ENCODE measurements around the gene FMNL2. TPM values are rescaled to one million over a fixed set of nuclear protein-coding genes. Genes with fewer than 3 reads are reported as not detected.
A peak's percentile ranks its signal among the peaks of the same experiment; 100 is the strongest.

The FMNL2 gene
- total RNA-seq, 4 donors from 2014 or later = 23.5 to 28.0 (median 23.8) TPM

GRCh38 chr2:152336854-152337510 is 2.0 kb downstream of the FMNL2 start:
- 38% methylated on average over 12 of the region's 12 CpGs for WGBS
- Histone ChIP-seq H3K27me3 (no peaks in the 10 kb centered on the region), H3K36me3 (no peaks in the 10 kb centered on the region), H3K9me3 (no peaks in the 10 kb centered on the region), H3K4me3 (peak overlapping the region; percentile 81 to 99 (median 88)), H3K4me1 (peaks cover 6 to 53% (median 39%) of the 10 kb centered on the region in 4 donors), H3K27ac (replicated peaks in 1 of 4) (peak overlapping the region; percentile 81 to 83 (median 82))
- TF ChIP-seq EP300 (IDR thresholded peaks at IDR 0.05) (no peak), POLR2A (IDR thresholded peaks at IDR 0.05; ENCODE audit: low read depth) (no peak), CTCF (IDR thresholded peaks at IDR 0.05) (no peak), POLR2AphosphoS5 (IDR thresholded peaks at IDR 0.05) (peak in 1 of 2 donors; percentile 40)
- DNase-seq (ENCODE audit: extremely low spot score) = no peak
- intact Hi-C loops (cut with DNase I) = loop anchor here (5.0 to 10.0 kb wide), 4 partner anchors 70 to 300 kb away; no protein-coding TSS in a partner anchor

- no peak for TF ChIP-seq CTCF (IDR thresholded peaks at IDR 0.05)
- TF ChIP-seq POLR2AphosphoS5 (IDR thresholded peaks at IDR 0.05) = no peak
- TF ChIP-seq POLR2A (IDR thresholded peaks at IDR 0.05; ENCODE audit: low read depth) = no peak
- no peak for TF ChIP-seq EP300 (IDR thresholded peaks at IDR 0.05)
- 97% methylated on average over 2 of the region's 2 CpGs for WGBS
- Histone ChIP-seq H3K4me3 (peak overlapping the region; percentile 81 to 99 (median 88)), H3K27ac (replicated peaks in 1 of 4) (peak overlapping the region in 3 of 4 donors; percentile 5 to 82 (median 81)), H3K36me3 (no peaks in the 10 kb centered on the region), H3K27me3 (no peaks in the 10 kb centered on the region), H3K9me3 (no peaks in the 10 kb centered on the region), H3K4me1 (peaks cover 6 to 53% (median 39%) of the 10 kb centered on the region in 4 donors)
- intact Hi-C loops (cut with DNase I) = loop anchor here (5.0 to 10.0 kb wide), 4 partner anchors 70 to 300 kb away; no protein-coding TSS in a partner anchor
- DNase-seq (ENCODE audit: extremely low spot score) = no peak
Measured at GRCh38 chr2:152337511-152337903, 2.5 kb downstream of the FMNL2 start.

GRCh38 chr2:152339556-152340286 is 4.7 kb downstream of the FMNL2 start:
- TF ChIP-seq POLR2A (IDR thresholded peaks at IDR 0.05; ENCODE audit: low read depth) = no peak
- no peak for TF ChIP-seq EP300 (IDR thresholded peaks at IDR 0.05)
- no peak for TF ChIP-seq POLR2AphosphoS5 (IDR thresholded peaks at IDR 0.05)
- TF ChIP-seq CTCF (IDR thresholded peaks at IDR 0.05) = no peak
- Histone ChIP-seq H3K27me3 (no peaks in the 10 kb centered on the region), H3K36me3 (peaks cover 0 to 8% (median 4%) of the 10 kb centered on the region in 4 donors), H3K9me3 (no peaks in the 10 kb centered on the region), H3K27ac (replicated peaks in 1 of 4) (no peak overlapping the region), H3K4me1 (peaks cover under 1 to 58% (median 33%) of the 10 kb centered on the region in 4 donors), H3K4me3 (no peak overlapping the region)
- WGBS = 93% methylated on average over 2 of the region's 2 CpGs
- no peak for DNase-seq (ENCODE audit: extremely low spot score)
- intact Hi-C loops (cut with DNase I) = loop anchor here (5.0 to 10.0 kb wide), 5 partner anchors 68 to 298 kb away; no protein-coding TSS in a partner anchor

GRCh38 chr2:152342259-152343046 is 7.5 kb downstream of the FMNL2 start:
- H3K36me3 ChIP-seq = peaks cover 0 to 8% (median 6%) of the 10 kb centered on the region in 4 donors
- peaks cover 0 to 44% (median 24%) of the 10 kb centered on the region in 4 donors for H3K4me1 ChIP-seq
- H3K4me3 ChIP-seq = no peak overlapping the region
- H3K27ac ChIP-seq (replicated peaks in 1 of 4) = no peak overlapping the region
- H3K27me3 ChIP-seq = no peaks in the 10 kb centered on the region
- WGBS = 96% methylated on average over 4 of the region's 4 CpGs
- no peak for TF ChIP-seq POLR2AphosphoS5 (IDR thresholded peaks at IDR 0.05)
- TF ChIP-seq POLR2A (IDR thresholded peaks at IDR 0.05; ENCODE audit: low read depth) = no peak
- no peak for TF ChIP-seq CTCF (IDR thresholded peaks at IDR 0.05)
- no peak for TF ChIP-seq EP300 (IDR thresholded peaks at IDR 0.05)
- H3K9me3 ChIP-seq = no peaks in the 10 kb centered on the region
- intact Hi-C loops (cut with DNase I) = loop anchor here (10.0 kb wide), 1 partner anchor 192 kb away; no protein-coding TSS in a partner anchor
- DNase-seq (ENCODE audit: extremely low spot score) = no peak

Measured in esophagus muscularis mucosa (tissue), 4 donors.